Sciatic nerve (tissue), 2 donors: ENCODE measurements around the gene KNG1. TPM values are rescaled to one million over a fixed set of nuclear protein-coding genes. Genes with fewer than 3 reads are reported as not detected.
"Not testable (repeated sequence)": the region's sequence is repeated elsewhere in the genome, so short reads cannot be mapped to it uniquely, and the experiment has no call there.

Experiments
- ATAC-seq: fragments of 200-7000 bp; cut with Tn5 transposase; one replicate; pipeline ENCODE4 v1.9.1; 2020; ENCODE audit warnings: mild to moderate bottlenecking, moderate library complexity
- DNase-seq: peaks from one replicate; pipeline ENCODE4 v3.0.0-alpha.2; 2020; ENCODE audit warnings: low spot score
- intact Hi-C: fragments of 100-400 bp; cut with DNase I; formaldehyde crosslinking; loops from one replicate; pipeline ENCODE4 v1.14.2; 2022
- total RNA-seq: library from RNA; stranded (reverse); fragmentation: NEBNext Ultra II Directional; extraction: Animal tissue kit (Norgen Biotek cat#: 25700); gene quantifications from one replicate; pipeline ENCODE4 v1.2.1, GENCODE V29; 2021
- donor health status: DM: no; HTN: no; CAD: no.
- donor health status: DM: no; HTN: no; CAD: no.

Gene KNG1
- total RNA-seq, 1 donor from 2014 or later = not detected

- DNase-seq = no peak
- intact Hi-C loops = no loop called here
- no peak for ATAC-seq
These were observed 11.0 kb upstream of the KNG1 start for GRCh38 chr3:186705882-186706780.

DNA sequence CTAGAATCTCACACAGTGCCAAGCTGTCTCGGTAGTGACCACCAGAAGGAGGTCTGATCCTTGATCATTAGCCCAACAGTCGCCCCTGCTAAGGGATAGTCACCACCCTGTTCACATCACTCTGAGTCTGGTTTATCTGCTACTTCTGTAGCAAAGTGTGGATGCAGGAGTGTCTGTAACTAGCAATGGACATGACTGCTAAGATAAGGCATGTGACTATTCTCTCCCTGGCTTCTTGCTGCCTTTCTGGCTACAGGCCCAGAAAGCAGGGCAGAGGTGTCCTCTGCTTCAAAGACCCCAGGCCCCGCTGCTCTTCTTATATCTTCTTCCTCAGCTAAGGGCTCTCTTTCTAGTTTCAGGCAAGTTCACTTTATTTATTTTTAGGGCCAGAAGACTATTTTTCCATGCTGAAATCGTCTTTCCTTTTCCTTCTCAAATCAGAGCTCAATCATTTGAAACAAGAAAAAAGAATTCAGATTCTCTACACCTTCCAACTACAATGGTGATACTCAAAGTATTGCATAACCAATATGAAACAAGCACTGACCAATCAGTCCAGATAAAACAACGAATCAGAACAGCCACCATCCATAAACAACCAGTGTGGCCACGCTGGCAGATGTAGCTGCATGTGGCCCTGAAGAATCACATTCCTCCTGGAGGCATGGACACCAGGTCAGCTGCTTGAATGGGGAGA lies 8.0 kb upstream of the KNG1 start:
- DNase-seq (no peak), ATAC-seq (no peak)
- intact Hi-C loops = no loop called here

DNA sequence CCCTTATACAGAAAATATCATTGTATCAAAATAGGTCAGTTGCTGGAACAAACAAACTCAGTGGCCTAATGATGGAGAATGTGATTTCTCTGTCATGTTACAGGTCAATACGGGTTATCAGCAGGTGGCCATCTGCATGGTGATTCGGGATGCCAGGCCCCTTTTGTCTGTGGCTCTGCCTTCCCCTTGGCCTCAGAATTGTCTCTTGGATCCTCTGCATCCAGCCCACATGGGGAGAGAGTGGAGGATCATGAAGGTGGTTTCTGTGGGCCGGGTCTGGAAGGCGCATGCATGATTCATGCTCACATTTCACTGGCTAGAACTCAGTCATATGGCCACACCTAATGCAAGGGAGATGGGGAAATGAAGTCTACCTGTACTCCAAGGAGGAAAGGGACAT lies 6.5 kb upstream of the KNG1 start:
- ATAC-seq, intact Hi-C loops: not testable (repeated sequence)

GRCh38 chr3:186713499-186713898 lies 3.7 kb upstream of the KNG1 start:
- ATAC-seq = no peak
- DNase-seq = no peak
- intact Hi-C loops = no loop called here

More for the DNA sequence above, 6.5 kb upstream of the KNG1 start:
- DNase-seq = not testable (repeated sequence)

DNA sequence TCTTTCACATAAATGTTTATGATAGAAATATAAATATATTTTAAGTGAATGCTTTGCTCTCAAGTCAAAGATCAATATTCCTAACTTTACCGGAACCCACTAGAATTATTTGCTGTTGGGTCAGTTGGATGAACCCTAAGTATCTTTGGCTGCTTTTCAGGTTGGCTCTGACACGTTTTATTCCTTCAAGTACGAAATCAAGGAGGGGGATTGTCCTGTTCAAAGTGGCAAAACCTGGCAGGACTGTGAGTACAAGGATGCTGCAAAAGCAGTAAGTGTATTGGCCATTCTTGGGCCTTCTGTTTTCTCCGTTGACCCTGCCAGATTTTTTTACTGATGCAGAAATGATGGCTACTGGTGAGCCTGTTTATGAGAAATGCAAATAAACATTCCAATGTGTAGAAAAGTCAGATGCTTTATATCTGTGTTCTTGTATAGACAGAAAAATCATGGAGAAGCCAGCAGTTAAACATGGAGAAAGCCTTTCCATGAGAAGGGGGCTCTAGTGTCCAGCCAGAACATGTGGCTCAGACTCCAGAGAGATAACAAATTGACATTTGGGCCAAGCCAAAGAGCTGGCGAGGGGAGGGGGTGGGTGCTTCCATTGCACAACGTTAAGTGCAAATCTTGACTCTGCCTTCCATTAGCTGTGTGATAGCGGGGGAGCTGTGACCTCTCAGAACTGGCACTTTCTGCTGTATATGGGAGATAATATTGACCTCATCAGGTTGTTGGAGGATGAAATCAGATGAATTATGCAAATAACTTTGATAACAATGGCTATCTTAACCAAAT lies 3.0 kb downstream of the KNG1 start:
- ATAC-seq (no peak), DNase-seq (no peak)
- intact Hi-C loops = no loop called here

DNA sequence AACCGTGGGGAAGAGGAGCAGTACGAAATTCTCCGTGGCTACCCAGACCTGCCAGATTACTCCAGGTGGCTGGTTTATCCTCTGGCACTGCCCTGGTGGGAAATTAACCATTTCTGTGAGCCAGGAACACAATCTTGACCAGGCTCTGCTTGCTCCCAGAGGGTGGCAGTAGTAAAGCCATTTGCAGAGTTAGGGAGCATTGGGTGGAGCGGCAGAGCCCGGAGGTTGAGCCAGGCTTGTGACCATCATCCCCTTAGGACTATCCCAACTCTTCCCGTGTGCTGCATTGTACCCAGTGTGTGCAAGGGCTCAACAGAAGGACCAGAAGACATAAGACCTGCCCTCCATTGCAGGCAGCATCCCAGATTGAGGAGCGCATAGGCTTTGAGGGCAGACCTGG lies 5.3 kb downstream of the KNG1 start:
- ATAC-seq = no peak
- intact Hi-C loops = no loop called here
- DNase-seq = no peak

DNA sequence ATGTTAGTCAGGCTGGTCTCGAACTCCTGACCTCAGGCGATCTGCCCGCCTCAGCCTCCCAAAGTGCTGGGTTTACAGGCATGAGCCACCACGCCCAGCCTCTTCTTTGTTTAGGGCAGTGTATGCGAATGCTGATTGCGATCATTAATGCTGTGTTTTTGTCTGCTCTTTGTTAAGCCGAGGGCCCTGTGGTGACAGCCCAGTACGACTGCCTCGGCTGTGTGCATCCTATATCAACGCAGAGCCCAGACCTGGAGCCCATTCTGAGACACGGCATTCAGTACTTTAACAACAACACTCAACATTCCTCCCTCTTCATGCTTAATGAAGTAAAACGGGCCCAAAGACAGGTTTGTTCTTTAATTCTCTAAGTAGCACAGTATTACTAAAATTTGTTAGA lies 7.8 kb downstream of the KNG1 start:
- ATAC-seq (no peak), DNase-seq (no peak)

DNA sequence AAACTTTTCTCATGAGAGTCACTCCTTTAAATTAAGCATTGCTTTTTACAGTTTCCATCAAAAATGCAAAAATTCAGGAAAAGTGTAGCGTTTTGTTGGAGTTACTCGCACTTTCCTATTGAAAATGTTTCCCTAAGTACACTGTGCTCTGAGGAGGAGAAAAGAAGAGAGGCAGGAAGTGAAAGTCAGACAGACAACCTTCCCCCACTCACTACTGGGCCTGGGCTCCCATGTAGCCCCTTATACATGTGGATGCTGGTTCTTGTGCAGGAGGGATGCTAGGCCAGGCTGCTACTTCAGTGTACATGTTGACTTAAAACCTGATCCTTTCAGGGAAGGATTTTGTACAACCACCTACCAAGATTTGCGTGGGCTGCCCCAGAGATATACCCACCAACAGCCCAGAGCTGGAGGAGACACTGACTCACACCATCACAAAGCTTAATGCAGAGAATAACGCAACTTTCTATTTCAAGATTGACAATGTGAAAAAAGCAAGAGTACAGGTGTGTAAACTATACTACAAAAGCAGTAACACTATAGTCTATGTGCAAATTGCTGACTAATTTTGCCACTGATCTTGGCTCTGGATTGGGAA lies 15.1 kb downstream of the KNG1 start:
- intact Hi-C loops = no loop called here
- no peak for ATAC-seq
- DNase-seq = no peak

More for the DNA sequence above, 7.8 kb downstream of the KNG1 start:
- intact Hi-C loops = no loop called here

GRCh38 chr3:186742618-186743380 lies 25.6 kb downstream of the KNG1 start:
- intact Hi-C loops = no loop called here
- DNase-seq (no peak), ATAC-seq (no peak)

- intact Hi-C loops = no loop called here
- no peak for DNase-seq
- ATAC-seq = no peak
These were observed 26.5 kb downstream of the KNG1 start for GRCh38 chr3:186743666-186744065.

- DNase-seq = no peak
- peak; percentile 67 for ATAC-seq
- intact Hi-C loops = no loop called here
These were observed 28.8 kb downstream of the KNG1 start for GRCh38 chr3:186746008-186746407.

DNA sequence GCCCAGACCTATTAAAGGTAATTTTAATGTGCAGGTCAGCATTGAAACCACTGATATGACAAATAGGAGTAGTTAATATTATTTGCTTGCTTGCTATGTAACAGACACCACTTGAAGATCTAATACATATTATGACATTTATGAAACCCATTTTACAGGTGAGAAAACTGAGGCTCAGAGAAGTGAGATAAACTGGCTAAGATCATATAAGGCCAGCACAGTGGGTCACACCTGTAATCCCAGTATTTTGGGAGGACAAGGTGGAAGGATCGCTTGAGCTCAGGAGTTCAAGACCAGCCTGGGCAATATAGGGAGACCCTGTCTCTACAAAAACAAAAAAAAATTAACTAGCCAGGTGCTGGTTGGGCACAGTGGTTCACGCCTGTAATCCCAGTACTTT lies 33.2 kb downstream of the KNG1 start:
- intact Hi-C loops = no loop called here
- DNase-seq (no peak), ATAC-seq (no peak)

DNA sequence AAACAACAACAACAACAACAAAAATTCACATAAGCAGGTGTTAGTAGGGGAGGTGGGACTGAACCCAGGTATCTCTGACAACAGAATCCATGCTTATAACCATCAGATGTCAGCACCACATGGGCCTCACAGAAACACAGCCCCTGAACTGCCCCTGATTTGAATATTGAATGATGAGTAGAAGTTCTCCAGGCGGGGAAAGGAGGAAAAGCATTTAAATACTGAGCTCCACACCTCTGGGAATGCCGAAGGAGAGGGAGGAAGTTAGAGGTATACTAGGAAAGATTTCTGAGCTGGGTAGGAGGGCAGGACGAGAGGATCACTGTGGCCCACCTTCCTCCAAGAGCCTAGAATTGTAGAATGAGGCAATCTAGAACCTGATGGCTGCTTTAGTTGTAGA lies 34.3 kb downstream of the KNG1 start:
- ATAC-seq (no peak), DNase-seq (no peak)
- intact Hi-C loops = no loop called here

DNA sequence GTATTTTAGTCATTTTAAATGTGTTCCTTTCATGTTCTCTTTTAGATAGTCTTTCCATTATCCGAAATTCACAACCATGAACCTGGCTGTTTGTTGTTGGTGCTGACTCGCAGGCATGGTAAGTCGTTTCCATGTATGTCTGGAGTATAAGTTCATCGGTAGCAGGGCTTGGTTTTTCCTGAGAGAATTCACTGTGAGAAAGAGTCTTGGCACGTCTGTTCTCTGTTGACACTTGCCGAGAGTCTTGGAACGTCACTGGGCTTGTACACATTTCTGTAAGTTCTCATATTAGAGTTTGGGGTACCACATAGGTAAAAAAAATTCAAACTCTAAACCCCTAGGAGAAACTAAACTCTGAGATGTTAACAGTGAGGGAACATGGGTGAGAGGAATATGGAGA lies 36.8 kb downstream of the KNG1 start:
- DNase-seq = no peak
- ATAC-seq = no peak
- intact Hi-C loops = no loop called here

GRCh38 chr3:186754871-186755270 lies 37.7 kb downstream of the KNG1 start:
- intact Hi-C loops = no loop called here
- ATAC-seq (no peak), DNase-seq (no peak)

GRCh38 chr3:186757214-186757613 lies 40.1 kb downstream of the KNG1 start:
- intact Hi-C loops = no loop called here
- no peak for DNase-seq
- no peak for ATAC-seq

GRCh38 chr3:186757686-186758220 lies 40.6 kb downstream of the KNG1 start:
- no peak for DNase-seq
- intact Hi-C loops = no loop called here
- ATAC-seq = no peak

GRCh38 chr3:186759231-186759930 lies 42.2 kb downstream of the KNG1 start:
- intact Hi-C loops = no loop called here
- no peak for ATAC-seq
- DNase-seq = no peak
